HG02759 (cell line): ENCODE measurements around the gene MYO1B.

Experiments used
- ATAC-seq: cut with Tn5 transposase; IDR thresholded peaks from one replicate; pipeline ENCODE4 v1.9.1; 2021; ENCODE audit warnings: mild to moderate bottlenecking, moderate library complexity; ENCODE audit not compliant: unreplicated experiment

The MYO1B gene

GRCh38 chr2:191245046-191245868 is at the start of gene MYO1B:
Gene MYO1B (plus strand): TSS chr2:191245404. CDS start chr2:191276896, 31,492 bp downstream.
- peak; percentile 71 for ATAC-seq

GRCh38 chr2:191197096-191197495 is 48.1 kb upstream of the MYO1B start:
- no peak for ATAC-seq

- ATAC-seq, result no peak
These were observed 46.9 kb upstream of the MYO1B start for GRCh38 chr2:191198271-191198670.

GRCh38 chr2:191199929-191200512 is 45.2 kb upstream of the MYO1B start:
- no peak for ATAC-seq

- ATAC-seq, result no peak
These were observed 44.3 kb upstream of the MYO1B start for GRCh38 chr2:191200910-191201309.

GRCh38 chr2:191202209-191202721 is 42.9 kb upstream of the MYO1B start:
- no peak for ATAC-seq

GRCh38 chr2:191202881-191203397 is 42.3 kb upstream of the MYO1B start:
- peak; percentile 33 for ATAC-seq

GRCh38 chr2:191204433-191204832 is 40.8 kb upstream of the MYO1B start:
- peak; percentile 74 for ATAC-seq

DNA sequence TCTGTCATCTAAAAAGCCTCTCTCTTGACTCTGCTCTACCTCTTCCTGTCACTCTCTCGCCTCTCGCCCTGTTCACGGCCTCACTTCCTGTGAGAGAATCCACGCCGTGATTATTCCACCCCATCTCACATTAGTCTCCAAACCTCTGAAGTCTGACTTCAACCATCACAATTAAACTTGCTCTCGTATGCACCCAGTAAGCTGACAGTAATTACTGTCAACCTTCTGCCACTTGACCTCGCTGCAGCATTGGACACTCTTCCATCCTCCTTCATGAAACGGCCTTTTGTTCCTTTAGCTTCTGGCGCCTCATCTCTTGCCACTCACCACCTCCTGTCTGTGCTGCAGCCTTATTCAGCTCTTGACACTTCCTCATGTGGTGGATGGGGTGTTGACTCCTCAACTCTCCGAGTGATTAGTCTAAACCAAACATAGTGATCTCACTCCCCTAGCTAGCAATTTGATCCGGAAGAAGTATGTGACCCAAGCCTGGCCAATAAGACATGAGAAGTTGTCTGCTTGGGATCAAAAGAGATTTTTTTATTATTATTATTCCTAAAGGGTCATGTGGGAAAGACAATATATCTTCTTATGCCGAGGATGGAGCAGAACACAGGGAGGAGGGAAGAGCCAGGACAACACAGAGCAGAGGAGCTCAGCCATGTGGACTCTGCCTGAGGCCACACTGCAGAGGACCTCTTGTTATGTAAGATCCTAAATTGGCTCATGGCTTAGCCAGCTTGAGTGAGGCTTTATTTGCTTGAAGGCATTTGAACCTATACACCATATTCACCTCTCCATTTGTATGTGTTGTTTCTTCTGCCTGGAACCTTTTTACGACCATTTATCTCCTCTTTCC is 38.4 kb upstream of the MYO1B start:
- ATAC-seq, result no peak

DNA sequence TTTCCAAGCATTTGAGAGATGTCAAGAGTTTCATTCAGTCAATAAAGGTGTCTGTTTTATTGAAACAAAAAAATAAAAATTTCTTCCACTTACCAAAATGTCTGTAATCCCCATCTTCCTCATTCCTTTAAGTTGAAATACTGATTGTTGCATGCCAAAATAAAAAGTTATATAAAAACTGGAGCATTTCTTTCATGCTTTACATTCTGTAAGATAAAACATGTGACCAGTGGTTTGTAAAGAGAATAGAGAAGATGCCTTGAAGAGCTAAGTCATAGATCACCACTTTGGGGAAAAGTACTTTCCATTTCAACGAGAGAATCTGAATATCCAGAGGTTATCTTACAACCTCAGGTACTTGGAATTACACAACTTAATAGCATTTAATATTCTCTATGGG is 35.9 kb upstream of the MYO1B start:
- ATAC-seq, result no peak

DNA sequence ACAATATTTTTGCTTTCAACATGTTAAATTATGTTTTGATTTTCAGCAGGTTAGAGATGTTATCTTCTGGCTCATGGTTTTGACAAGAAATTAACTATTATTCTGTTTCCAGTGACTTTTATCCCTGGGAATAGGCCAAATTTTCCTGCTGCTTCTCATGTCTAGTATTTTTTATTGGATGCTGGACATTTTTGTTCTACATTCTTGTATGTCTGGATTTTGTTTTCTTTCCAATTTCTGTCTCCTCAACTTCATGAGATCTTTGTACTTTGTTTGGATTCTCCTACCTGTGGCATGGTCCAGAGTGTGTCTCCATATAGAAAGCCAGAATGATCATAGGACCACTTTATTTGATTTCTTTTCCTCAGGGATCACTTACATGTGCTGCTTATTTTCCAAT is 33.1 kb upstream of the MYO1B start:
- ATAC-seq, result no peak

DNA sequence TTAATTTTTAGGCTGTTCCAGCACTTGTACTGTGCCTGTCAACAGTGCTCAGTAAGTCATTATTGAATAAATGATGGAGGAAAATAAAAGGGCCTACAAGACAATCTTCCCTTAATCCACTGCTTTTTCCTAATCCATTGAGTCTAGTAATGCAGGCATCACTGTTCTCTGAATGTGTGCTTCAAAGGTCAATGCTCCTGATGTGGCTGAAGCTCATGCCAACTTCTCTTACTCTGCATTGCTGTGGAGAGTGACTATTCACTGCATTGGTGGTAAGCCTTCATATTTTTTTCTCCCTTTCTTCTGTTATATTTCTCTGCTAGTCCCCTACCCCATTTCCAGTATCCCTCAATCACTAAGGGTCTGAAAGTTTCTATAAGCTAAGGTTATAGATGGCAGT is 31.9 kb upstream of the MYO1B start:
- ATAC-seq, result no peak

GRCh38 chr2:191215230-191215629 is 30.0 kb upstream of the MYO1B start:
- no peak for ATAC-seq

GRCh38 chr2:191215666-191216065 is 29.5 kb upstream of the MYO1B start:
- ATAC-seq, result no peak

DNA sequence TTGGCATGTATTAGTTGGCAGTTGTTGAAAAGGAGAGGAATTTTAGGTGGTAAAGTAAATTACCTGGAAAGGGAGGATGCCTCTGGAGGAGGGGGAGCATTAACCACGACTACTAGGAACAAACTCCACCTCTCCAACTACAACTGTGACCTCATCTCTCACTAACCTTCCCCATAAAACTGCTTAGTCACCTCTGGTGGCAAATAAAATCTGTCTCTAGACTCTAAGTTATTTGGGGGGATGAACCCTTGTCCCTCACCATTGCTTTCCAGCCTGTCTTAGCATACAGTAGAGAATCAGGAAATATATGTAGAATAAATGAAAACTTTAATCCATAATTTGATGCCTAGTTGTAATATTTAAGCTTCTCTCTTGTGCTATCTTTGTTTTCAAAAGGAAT is 27.6 kb upstream of the MYO1B start:
- ATAC-seq, result no peak

DNA sequence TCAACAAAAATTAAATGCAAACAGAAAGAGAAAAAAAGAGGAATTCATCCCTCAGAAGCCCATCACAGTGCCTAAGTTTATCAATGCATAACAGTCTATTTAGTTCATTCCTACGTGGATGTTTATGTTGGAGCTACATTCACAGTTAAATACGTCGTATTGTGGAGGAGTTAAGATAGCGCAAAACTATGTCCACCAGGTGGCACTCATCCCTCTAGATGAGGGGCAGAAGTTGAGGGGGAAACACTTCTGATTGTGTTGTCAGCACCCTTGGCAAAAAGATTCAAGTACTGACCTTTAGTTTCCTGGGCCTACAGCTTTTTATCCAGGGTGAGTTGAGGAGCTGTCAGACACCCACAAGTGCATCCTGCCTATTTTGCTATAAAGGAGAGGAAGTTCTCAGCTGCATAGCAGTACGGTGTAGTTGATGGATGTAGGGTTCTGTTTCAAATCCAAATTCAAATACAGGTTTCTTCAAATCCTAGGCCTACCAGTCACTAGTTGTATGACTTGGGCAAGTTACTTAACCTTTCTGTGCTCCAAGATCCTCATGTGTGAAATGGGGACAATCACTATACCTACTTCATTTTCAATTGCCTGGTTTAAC is 26.8 kb upstream of the MYO1B start:
- ATAC-seq, result no peak

DNA sequence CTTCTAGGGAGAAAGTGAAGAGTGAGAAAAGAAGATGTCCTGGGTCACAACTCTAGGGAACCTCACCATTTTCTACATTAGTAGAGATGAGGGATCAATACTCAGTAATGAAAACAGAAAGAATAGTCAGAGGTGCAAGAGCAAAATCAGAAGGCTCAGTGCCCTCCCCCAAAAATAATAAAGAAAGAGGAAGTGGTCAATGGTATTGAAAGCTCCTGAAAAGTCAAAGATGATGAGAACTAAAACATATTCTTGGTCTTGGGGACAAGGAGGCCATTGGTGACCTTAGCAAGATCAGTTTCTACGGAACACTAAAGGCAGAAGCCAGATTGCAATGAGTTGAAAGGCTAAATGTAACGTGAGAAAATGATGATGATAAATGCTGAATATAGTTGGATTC is 24.5 kb upstream of the MYO1B start:
- ATAC-seq, result peak; percentile 50

DNA sequence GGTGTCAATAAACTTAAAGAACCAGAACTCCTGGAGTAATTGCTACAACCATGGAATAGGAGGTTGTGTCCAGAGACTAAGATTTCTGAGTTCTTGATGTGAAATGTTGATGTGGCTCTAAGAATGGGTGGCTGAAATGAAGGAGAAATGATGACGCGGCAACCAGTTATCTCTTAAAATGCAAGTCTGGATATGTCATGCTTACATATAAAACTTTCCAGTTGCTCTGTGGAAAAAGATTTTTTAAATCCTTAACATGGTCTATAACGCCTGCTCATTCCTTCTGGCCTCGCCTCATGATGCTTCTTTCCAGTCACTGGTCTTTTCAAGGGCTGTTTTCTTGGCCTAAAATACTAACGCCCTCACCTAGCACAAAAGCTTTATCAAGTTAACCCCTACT is 23.5 kb upstream of the MYO1B start:
- ATAC-seq, result no peak

GRCh38 chr2:191222507-191222906 is 22.7 kb upstream of the MYO1B start:
- no peak for ATAC-seq

DNA sequence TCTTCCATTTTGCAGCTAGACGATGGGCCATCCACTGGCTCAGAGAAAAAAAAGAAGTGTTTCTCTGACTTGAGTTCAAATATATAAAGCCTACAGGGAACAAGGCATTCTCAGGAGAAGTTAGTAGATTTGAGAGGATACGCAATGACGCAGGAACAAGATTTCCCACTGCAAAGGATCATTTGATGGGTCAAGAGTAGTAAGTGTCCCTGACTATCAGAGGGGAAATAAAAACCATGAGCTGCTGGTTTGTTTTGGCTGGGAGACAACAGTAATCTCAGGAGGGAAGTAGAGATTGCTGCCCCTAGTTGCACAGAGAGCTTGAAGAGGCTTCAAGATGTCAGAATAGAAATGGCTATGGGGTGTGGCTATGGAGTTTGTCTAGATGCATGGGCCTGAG is 22.3 kb upstream of the MYO1B start:
- no peak for ATAC-seq

GRCh38 chr2:191225126-191225525 is 20.1 kb upstream of the MYO1B start:
- no peak for ATAC-seq
